GM10266 (cell line): ENCODE measurements around the gene SMAD2.

Experiments
- DNase-seq: peaks from one replicate; pipeline ENCODE4 v3.0.0; 2012; ENCODE audit errors: extremely low spot score
- CTCF ChIP-seq: IDR thresholded peaks from 2 replicates; pipeline ENCODE4 v1.5.1; 2012; ENCODE audit warnings: mild to moderate bottlenecking, low read depth; ENCODE audit not compliant: control insufficient read depth, insufficient read depth; ENCODE audit errors: missing control alignments

Gene SMAD2

GRCh38 chr18:47847635-47848034 is 82.8 kb downstream of the SMAD2 start:
- no peak for TF ChIP-seq CTCF
- no peak for DNase-seq

- TF ChIP-seq CTCF, result no peak
- no peak for DNase-seq
These were observed 84.0 kb downstream of the SMAD2 start for GRCh38 chr18:47846431-47846830.

- no peak for DNase-seq
- TF ChIP-seq CTCF, result no peak
These were observed 85.5 kb downstream of the SMAD2 start for GRCh38 chr18:47844828-47845498.

- TF ChIP-seq CTCF, result no peak
- no peak for DNase-seq
These were observed 87.6 kb downstream of the SMAD2 start for GRCh38 chr18:47842836-47843235.

GRCh38 chr18:47838396-47838795 is 92.1 kb downstream of the SMAD2 start:
- no peak for TF ChIP-seq CTCF
- DNase-seq, result no peak

GRCh38 chr18:47832348-47832747 is 98.1 kb downstream of the SMAD2 start:
- DNase-seq, result no peak
- no peak for TF ChIP-seq CTCF

- TF ChIP-seq CTCF, result no peak
These were observed 99.1 kb downstream of the SMAD2 start for GRCh38 chr18:47831351-47831750.

More at GRCh38 chr18:47831351-47831750, 99.1 kb downstream of the SMAD2 start:
- DNase-seq, result no peak
